ENCODE measurements around the gene OBSCN.

Gene OBSCN

GRCh38 chr1:228359613-228360532 is 152.0 kb downstream of the OBSCN start:
- DNase-seq (ENCODE audit: insufficient read length, low spot score), result no peak
- TF ChIP-seq PAX5 (IDR thresholded peaks at IDR 0.05; ENCODE audit: insufficient read depth, low read length, severe bottlenecking), result no peak
- no peak for TF ChIP-seq SPI1 (IDR thresholded peaks at IDR 0.05; ENCODE audit: low read depth, low read length)
- TF ChIP-seq POLR2AphosphoS5 (IDR thresholded peaks at IDR 0.05; ENCODE audit: low read depth, low read length), result no peak
- FAIRE-seq, result no peak

GRCh38 chr1:228360533-228361313 is 152.9 kb downstream of the OBSCN start:
- FAIRE-seq (no peak), DNase-seq (ENCODE audit: insufficient read length, low spot score) (no peak)
- no peak for TF ChIP-seq POLR2AphosphoS5 (IDR thresholded peaks at IDR 0.05; ENCODE audit: low read depth, low read length)
- TF ChIP-seq SPI1 (IDR thresholded peaks at IDR 0.05; ENCODE audit: low read depth, low read length), result no peak
- TF ChIP-seq PAX5 (IDR thresholded peaks at IDR 0.05; ENCODE audit: insufficient read depth, low read length, severe bottlenecking), result no peak
- TF ChIP-seq POLR2A (IDR thresholded peaks at IDR 0.05; ENCODE audit: low read depth, low read length), result no peak
- no peak for TF ChIP-seq TAF1 (IDR thresholded peaks at IDR 0.05; ENCODE audit: low read depth, low read length)
- TF ChIP-seq POU2F2 (IDR thresholded peaks at IDR 0.05; ENCODE audit: low read depth, low read length), result no peak

GRCh38 chr1:228361314-228362140 is 153.7 kb downstream of the OBSCN start:
- no peak for TF ChIP-seq PAX5 (IDR thresholded peaks at IDR 0.05; ENCODE audit: insufficient read depth, low read length, severe bottlenecking)
- no peak for TF ChIP-seq SPI1 (IDR thresholded peaks at IDR 0.05; ENCODE audit: low read depth, low read length)
- no peak for TF ChIP-seq POLR2AphosphoS5 (IDR thresholded peaks at IDR 0.05; ENCODE audit: low read depth, low read length)
- no peak for TF ChIP-seq POU2F2 (IDR thresholded peaks at IDR 0.05; ENCODE audit: low read depth, low read length)
- DNase-seq (ENCODE audit: insufficient read length, low spot score), result no peak
- FAIRE-seq, result no peak

GRCh38 chr1:228362141-228362883 is 154.5 kb downstream of the OBSCN start:
- DNase-seq (ENCODE audit: insufficient read length, low spot score), result no peak
- no peak for FAIRE-seq
- TF ChIP-seq PAX5 (IDR thresholded peaks at IDR 0.05; ENCODE audit: insufficient read depth, low read length, severe bottlenecking) (no peak), POU2F2 (IDR thresholded peaks at IDR 0.05; ENCODE audit: low read depth, low read length) (no peak), TAF1 (IDR thresholded peaks at IDR 0.05; ENCODE audit: low read depth, low read length) (no peak), POLR2A (IDR thresholded peaks at IDR 0.05; ENCODE audit: low read depth, low read length) (no peak), SPI1 (IDR thresholded peaks at IDR 0.05; ENCODE audit: low read depth, low read length) (no peak), POLR2AphosphoS5 (IDR thresholded peaks at IDR 0.05; ENCODE audit: low read depth, low read length) (no peak)

GRCh38 chr1:228362884-228363450 is 155.1 kb downstream of the OBSCN start:
- TF ChIP-seq POLR2A (IDR thresholded peaks at IDR 0.05; ENCODE audit: low read depth, low read length), result no peak
- no peak for TF ChIP-seq POU2F2 (IDR thresholded peaks at IDR 0.05; ENCODE audit: low read depth, low read length)
- no peak for TF ChIP-seq TAF1 (IDR thresholded peaks at IDR 0.05; ENCODE audit: low read depth, low read length)
- no peak for TF ChIP-seq POLR2AphosphoS5 (IDR thresholded peaks at IDR 0.05; ENCODE audit: low read depth, low read length)
- no peak for TF ChIP-seq PAX5 (IDR thresholded peaks at IDR 0.05; ENCODE audit: insufficient read depth, low read length, severe bottlenecking)
- no peak for TF ChIP-seq SPI1 (IDR thresholded peaks at IDR 0.05; ENCODE audit: low read depth, low read length)
- FAIRE-seq, result no peak
- DNase-seq (ENCODE audit: insufficient read length, low spot score), result no peak

- DNase-seq (ENCODE audit: insufficient read length, low spot score) (no peak), FAIRE-seq (no peak)
- TF ChIP-seq POLR2A (IDR thresholded peaks at IDR 0.05; ENCODE audit: low read depth, low read length) (no peak), SPI1 (IDR thresholded peaks at IDR 0.05; ENCODE audit: low read depth, low read length) (no peak)
These were observed 155.8 kb downstream of the OBSCN start for GRCh38 chr1:228363686-228364067.

GRCh38 chr1:228364068-228364705 is 156.3 kb downstream of the OBSCN start:
- no peak for FAIRE-seq

GRCh38 chr1:228364706-228365213 is 156.9 kb downstream of the OBSCN start:
- TF ChIP-seq POU2F2 (IDR thresholded peaks at IDR 0.05; ENCODE audit: low read depth, low read length), result no peak
- no peak for TF ChIP-seq SPI1 (IDR thresholded peaks at IDR 0.05; ENCODE audit: low read depth, low read length)
- no peak for TF ChIP-seq POLR2AphosphoS5 (IDR thresholded peaks at IDR 0.05; ENCODE audit: low read depth, low read length)
- no peak for TF ChIP-seq POLR2A (IDR thresholded peaks at IDR 0.05; ENCODE audit: low read depth, low read length)
- TF ChIP-seq PAX5 (IDR thresholded peaks at IDR 0.05; ENCODE audit: insufficient read depth, low read length, severe bottlenecking), result no peak
- TF ChIP-seq TAF1 (IDR thresholded peaks at IDR 0.05; ENCODE audit: low read depth, low read length), result no peak
- FAIRE-seq, result no peak
- no peak for DNase-seq (ENCODE audit: insufficient read length, low spot score)

More at GRCh38 chr1:228364068-228364705, 156.3 kb downstream of the OBSCN start:
- no peak for DNase-seq (ENCODE audit: insufficient read length, low spot score)
- no peak for TF ChIP-seq POLR2AphosphoS5 (IDR thresholded peaks at IDR 0.05; ENCODE audit: low read depth, low read length)
- no peak for TF ChIP-seq TAF1 (IDR thresholded peaks at IDR 0.05; ENCODE audit: low read depth, low read length)
- no peak for TF ChIP-seq POLR2A (IDR thresholded peaks at IDR 0.05; ENCODE audit: low read depth, low read length)
- TF ChIP-seq SPI1 (IDR thresholded peaks at IDR 0.05; ENCODE audit: low read depth, low read length), result no peak

Data from GM12891 (cell line).